NCI-H1694 (cell line): ENCODE data around the gene MIS18A.
"Not testable (repeated sequence)": the region's sequence is repeated elsewhere in the genome, so short reads cannot be mapped to it uniquely, and the experiment has no call there.

ENCODE experiments used
- DNase-seq: peaks from one replicate; lab custom pipeline; 2025; lab: John Stamatoyannopoulos, UW

MIS18A gene

GRCh38 chr21:32304998-32305397 lies 26.1 kb upstream of the MIS18A start:
- DNase-seq: no peak

DNA sequence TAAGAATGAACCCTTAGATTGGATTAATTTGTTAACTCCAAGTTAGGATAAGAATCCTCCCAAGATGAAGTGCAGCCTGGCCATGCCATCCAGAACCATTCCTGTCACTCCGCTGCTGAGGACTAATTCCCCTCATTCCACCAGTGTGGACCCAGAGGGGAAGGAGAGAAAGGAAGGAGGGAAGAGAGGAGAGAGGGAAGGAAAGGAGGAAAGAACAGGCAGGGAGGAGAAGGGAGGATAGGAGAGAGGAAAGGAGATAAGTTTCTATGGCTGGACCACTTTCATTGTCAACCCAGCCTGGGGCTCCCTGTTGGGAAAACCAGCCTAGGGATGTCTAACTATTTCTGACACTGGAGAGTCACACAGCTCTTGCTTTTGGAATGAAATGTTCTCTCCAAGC lies 24.5 kb upstream of the MIS18A start:
- no peak for DNase-seq

- no peak for DNase-seq
Observed at GRCh38 chr21:32302560-32302959, 23.7 kb upstream of the MIS18A start.

- no peak for DNase-seq
Observed at GRCh38 chr21:32301596-32301995, 22.7 kb upstream of the MIS18A start.

- DNase-seq: no peak
Observed at GRCh38 chr21:32300117-32300681, 21.4 kb upstream of the MIS18A start.

GRCh38 chr21:32299695-32300094 lies 20.8 kb upstream of the MIS18A start:
- DNase-seq: no peak

GRCh38 chr21:32298658-32299081 lies 19.8 kb upstream of the MIS18A start, which contains the start of gene MRAP:
Gene MRAP, plus strand, starts transcription at chr21:32298855. Its CDS starts 117 bp downstream, at chr21:32298972.
- DNase-seq: no peak

DNA sequence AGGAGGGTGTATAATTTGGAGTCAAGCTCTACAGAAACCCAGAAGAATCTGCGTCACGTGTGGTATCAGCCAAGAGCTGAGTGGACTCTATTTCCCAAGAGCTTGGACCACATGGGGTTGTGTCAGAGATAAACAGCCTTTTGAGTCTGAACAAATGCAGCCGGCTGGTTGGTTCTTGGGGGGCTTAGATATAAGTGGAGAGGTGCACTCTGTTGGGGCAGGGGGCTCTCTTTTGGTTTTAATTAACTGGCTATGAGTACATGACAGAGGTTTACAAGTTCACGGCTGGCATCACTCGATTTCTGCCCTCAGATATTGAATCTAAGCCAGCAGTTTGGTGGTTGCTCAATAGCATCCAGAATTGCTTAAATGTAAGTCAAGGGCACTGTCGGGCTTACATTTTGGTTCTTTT lies 19.3 kb upstream of the MIS18A start:
- DNase-seq: no peak

- no peak for DNase-seq
Observed at GRCh38 chr21:32297449-32297848, 18.6 kb upstream of the MIS18A start.

GRCh38 chr21:32285476-32285875 lies 6.6 kb upstream of the MIS18A start:
- DNase-seq: no peak

DNA sequence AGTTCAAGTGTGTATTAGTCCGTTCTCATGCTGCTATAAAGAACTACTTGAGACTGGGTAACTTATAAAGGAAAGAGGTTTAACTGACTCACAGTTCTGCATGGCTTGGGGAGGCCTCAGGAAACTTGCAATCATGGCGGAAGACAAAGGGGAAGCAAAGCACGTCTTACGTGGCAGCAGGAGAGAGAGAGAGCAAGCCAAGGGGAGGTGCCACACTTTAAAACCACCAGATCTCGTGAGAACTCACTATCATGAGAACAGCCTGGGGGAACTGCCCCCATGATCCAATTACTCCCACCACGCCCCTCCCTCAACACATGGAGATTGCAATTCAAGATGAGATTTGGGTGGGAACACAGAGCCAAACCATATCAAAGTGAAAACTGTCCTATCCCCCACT lies 4.1 kb upstream of the MIS18A start:
- DNase-seq: no peak

GRCh38 chr21:32281531-32281930 lies 2.7 kb upstream of the MIS18A start:
- DNase-seq: no peak

DNA sequence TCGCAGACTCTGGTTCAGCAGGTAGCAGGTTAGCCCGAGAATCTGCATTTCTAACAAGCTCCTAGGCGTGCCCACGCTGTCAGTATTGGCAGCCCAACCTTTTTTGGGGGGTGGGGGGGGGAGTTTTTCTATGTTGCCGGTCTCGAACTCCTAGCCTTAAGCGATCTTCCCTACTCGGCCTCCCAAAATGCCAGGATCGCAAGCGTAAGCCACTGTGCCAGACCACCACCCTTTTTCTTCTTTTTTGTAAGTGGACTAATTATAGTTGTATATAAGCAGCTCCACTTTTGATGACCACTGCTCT lies 480 bp upstream of the MIS18A start:
- DNase-seq: no peak

DNA sequence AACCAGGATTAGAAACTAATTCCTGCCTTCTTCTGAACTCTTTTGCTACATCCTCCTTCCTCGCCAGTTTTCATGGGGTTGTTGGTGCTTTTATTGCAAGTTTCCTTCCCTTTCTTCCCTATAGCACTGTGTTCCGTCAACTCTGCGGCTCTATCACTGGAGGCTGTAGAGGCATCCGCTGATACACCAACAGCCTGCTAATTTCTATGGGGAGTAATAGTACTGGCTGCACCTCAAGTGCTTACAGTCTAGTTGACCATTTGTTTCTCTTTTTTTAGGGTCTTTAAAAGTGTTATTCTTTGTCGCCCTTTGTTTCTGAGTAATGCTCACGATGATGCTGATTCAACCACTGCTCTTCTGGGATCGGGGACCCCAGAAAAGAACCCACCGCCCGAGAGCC lies 746 bp downstream of the MIS18A start:
- DNase-seq: no peak

DNA sequence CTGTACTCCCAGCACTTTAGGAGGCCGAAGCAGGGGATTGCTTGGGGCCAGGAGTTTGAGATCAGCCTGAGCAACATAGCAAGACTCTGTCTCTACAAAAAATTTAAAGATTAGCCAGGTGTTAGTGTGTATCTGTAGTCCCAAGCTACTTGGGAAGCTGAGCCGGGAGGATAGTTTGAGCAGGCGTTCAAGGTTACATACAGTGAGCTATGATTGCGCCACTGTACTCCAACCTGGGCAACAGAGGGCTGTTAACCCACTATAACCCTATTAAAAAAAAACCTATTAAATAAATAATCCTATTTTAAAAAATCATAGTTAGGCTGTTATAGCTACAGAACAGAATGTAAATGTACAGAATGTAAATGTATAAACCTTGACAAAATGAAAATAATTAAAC lies 2.2 kb downstream of the MIS18A start:
- DNase-seq: no peak

DNA sequence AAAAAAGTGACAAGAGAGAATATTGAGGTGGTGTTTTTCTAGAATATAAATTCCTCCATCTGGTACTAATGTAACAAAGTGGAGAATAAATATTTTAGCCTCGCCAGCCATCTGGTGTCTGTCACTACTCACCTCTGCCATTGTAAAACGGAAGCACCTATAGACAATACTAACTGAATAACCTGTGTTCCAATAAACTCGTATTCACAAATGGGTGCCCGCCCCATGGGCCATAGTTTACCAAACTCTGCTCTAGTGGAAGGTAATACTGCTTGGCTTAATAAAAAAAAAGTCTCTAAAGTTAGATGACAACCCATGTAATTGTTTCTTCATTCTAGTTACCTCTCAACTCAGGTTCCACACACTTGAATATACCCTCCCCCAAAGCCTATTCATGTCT lies 8.1 kb downstream of the MIS18A start:
- DNase-seq: peak; percentile 12

DNA sequence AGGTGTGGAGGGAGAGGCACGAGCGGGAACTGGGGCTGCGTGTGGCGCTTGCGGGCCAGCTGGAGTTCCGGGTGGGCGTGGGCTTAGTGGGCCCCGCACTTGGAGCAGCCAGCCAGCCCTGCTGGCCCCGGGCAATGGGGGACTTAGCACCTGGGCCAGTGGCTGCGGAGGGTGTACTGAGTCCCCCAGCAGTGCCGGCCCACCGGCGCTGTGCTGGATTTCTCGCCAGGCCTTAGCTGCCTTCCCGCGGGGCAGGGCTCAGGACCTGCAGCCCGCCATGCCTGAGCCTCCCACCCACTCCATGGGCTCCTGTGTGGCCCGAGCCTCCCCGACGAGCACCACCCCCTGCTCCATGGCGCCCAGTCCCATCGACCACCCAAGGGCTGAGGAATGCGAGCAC lies 13.5 kb downstream of the MIS18A start:
- not testable (repeated sequence) for DNase-seq

DNA sequence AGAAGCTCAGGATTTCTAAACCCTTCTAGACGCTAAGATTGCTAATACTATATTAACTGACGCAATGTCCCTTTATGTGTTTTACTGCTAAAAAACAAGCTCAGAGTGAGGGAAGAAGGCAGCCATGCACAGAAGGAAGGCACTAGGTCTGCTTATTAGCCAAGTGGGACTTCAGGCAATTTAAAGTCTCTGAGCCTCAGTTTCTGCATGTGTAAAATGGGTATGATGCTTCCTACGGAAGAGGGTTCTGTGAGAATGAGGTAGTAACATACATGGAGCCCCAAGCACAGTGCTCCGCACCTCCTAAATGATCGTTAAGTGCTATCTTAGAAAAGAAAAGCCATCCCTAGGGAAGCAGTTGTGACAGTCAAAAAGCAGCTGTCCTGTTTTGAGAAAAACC lies 16.9 kb downstream of the MIS18A start:
- no peak for DNase-seq

DNA sequence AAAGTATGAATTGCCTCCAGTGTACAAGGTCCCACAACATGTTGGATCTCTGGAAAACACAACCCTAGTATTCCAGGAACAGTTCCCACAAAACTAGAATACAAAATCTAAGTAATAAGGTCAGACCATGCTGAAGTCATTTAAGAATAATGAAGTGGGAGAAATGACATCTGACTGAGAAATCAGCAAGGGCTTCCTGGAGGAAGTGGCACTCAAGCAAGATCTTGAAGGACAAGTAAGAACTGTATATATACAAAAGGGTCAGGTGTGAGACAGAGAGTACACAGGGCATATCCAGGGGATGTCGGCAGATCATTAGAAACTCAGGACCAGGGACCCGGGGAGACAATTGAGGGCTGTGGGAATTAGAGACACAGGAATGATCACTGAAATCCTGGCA lies 18.7 kb downstream of the MIS18A start:
- DNase-seq: no peak

DNA sequence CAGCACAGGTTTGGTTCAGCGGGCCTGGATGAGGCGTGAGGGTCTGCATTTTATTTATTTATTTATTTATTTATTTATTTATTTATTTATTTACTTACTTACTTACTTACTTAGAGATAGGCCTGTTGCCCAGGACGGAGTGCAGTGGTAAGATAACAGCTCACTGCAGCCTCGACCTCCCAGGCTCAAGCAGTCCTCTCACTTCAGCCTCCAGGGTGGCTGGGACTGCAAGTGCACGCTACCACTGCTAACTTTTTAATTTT lies 20.1 kb downstream of the MIS18A start:
- not testable (repeated sequence) for DNase-seq

DNA sequence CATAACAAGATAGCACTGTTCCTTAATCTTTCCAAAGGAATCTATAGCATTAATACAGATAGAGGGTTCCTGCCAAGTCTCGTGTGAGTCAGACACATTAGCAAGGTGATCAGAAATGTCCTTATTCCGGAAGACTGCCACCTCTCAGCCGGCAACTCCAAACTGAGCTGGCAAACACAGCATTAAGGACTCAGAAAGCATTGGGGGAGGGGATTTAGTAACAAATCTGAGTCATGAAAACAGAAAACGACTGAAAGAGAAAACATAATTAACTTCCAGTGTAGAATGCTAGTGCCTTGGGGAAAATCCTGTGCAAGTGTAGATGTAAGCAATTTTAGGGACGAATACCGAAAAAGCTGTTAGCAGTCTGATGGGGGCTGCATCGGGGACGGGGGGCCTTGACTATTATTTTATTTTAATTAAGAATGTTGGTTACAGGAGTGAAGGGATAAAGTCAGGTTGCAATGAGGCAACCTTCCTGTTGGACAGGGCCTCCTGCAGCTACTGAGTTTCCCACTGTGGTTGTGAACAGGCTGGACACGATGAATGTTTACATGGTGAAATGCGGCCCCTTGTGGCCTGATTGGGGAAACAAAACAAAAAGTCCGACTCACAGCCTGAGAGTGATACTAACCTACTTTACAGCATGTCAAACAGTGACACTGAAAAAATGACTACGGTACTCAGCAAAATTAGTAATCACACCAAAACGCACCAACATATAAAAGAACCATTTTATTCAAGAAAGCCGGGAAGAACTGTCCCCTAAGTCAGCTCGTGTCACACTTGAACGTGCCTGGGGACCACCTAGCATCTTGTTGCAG lies 20.7 kb downstream of the MIS18A start:
- DNase-seq: peak; percentile 90

- peak; percentile 99 for DNase-seq
Observed at GRCh38 chr21:32256873-32257620, 21.8 kb downstream of the MIS18A start.

DNA sequence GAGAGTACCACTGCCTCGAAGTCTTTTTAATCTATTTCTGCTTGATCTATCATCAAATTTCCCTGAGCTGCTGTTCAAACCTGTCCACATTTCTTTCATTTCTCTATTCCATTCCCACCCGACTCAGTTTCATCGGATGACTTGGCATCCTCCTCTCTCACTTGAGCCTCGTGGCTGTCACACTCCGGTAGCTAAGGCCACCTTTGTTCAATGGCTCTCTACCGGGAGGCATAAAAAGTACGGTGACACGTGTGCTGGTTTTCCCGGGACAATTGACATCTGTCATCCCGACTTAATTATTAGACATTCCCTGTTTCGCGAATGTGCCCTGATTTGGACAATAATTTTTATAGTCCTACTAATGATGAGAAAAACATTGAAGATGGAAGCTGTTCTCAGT lies 22.6 kb downstream of the MIS18A start:
- DNase-seq: peak; percentile 53
